Measurements from ENCODE around the gene FEM1A.
"Not testable (repeated sequence)": the region's sequence is repeated elsewhere in the genome, so short reads cannot be mapped to it uniquely, and the experiment has no call there.

The FEM1A gene

GRCh38 chr19:4775627-4776152, 15.8 kb upstream of the FEM1A start:
- DNase-seq, result no peak

GRCh38 chr19:4776436-4777211, 14.9 kb upstream of the FEM1A start:
- no peak for DNase-seq

- DNase-seq, result not testable (repeated sequence)
These were observed 13.4 kb upstream of the FEM1A start for GRCh38 chr19:4778124-4778523.

GRCh38 chr19:4780860-4781259, 10.7 kb upstream of the FEM1A start:
- DNase-seq, result no peak

GRCh38 chr19:4781801-4782200, 9.7 kb upstream of the FEM1A start:
- no peak for DNase-seq

GRCh38 chr19:4786412-4787016, 5.0 kb upstream of the FEM1A start:
- DNase-seq, result not testable (repeated sequence)

GRCh38 chr19:4792019-4792865, 708 bp downstream of the FEM1A start:
- DNase-seq, result peak in 1 of 2 experiments; percentile 14

GRCh38 chr19:4792866-4793195, 1.3 kb downstream of the FEM1A start:
- DNase-seq, result not testable (repeated sequence)

GRCh38 chr19:4793278-4793677, 1.7 kb downstream of the FEM1A start:
- DNase-seq, result not testable (repeated sequence)

GRCh38 chr19:4794971-4795370, 3.4 kb downstream of the FEM1A start:
- no peak for DNase-seq

GRCh38 chr19:4795400-4795799, 3.9 kb downstream of the FEM1A start:
- no peak for DNase-seq

GRCh38 chr19:4800591-4801081, 9.1 kb downstream of the FEM1A start:
- no peak for DNase-seq

GRCh38 chr19:4801085-4801619, 9.6 kb downstream of the FEM1A start:
- no peak for DNase-seq

GRCh38 chr19:4802711-4803110, 11.2 kb downstream of the FEM1A start:
- DNase-seq, result no peak

- peak; percentile 64 to 71 for DNase-seq
These were observed 12.5 kb downstream of the FEM1A start for GRCh38 chr19:4803736-4804695.

GRCh38 chr19:4805140-4805539, 13.6 kb downstream of the FEM1A start:
- DNase-seq, result not testable (repeated sequence)

GRCh38 chr19:4806384-4806783, 14.8 kb downstream of the FEM1A start:
- DNase-seq, result no peak

- no peak for DNase-seq
These were observed 15.7 kb downstream of the FEM1A start for GRCh38 chr19:4807188-4807587.

GRCh38 chr19:4811328-4812131, 20.0 kb downstream of the FEM1A start:
- DNase-seq, result peak; percentile 97

GRCh38 chr19:4814625-4815425, 23.3 kb downstream of the FEM1A start:
- DNase-seq, result no peak
